Activated CD4-positive, alpha-beta T cell treated with anti-CD3 and anti-CD28 coated beads, Interleukin-2, amount 10 ng/mL, durations not matched to agents 24 days and 14 days (primary cell): ENCODE data around the gene ANKRD37. TPM values are rescaled to one million over a fixed set of nuclear protein-coding genes. Genes with fewer than 3 reads are reported as not detected.

Experiments used
- DNase-seq: peaks from one replicate; pipeline ENCODE4 v3.0.0; 2022
- H3K27ac Mint-ChIP-seq: one replicate; pipeline ENCODE4 v1.8.0; 2022; ENCODE audit warnings: mild to moderate bottlenecking, mixed read lengths
- H3K27me3 Mint-ChIP-seq: one replicate; pipeline ENCODE4 v1.8.0; 2022; ENCODE audit warnings: mixed read lengths
- H3K36me3 Mint-ChIP-seq: one replicate; pipeline ENCODE4 v1.8.0; 2022; ENCODE audit warnings: low read depth, mild to moderate bottlenecking, mixed read lengths
- H3K4me1 Mint-ChIP-seq: one replicate; pipeline ENCODE4 v1.8.0; 2021; ENCODE audit warnings: mixed read lengths
- H3K4me3 Mint-ChIP-seq: one replicate; pipeline ENCODE4 v1.8.0; 2022; ENCODE audit warnings: mild to moderate bottlenecking, moderate library complexity, mixed read lengths
- H3K9me3 Mint-ChIP-seq: one replicate; pipeline ENCODE4 v1.8.0; 2021; ENCODE audit warnings: mixed read lengths
- intact Hi-C: fragments of 100-400 bp; cut with micrococcal nuclease; formaldehyde crosslinking; loops from one replicate; pipeline ENCODE4 v1.15.1; 2023
- total RNA-seq: library from RNA; stranded (reverse); gene quantifications from 2 replicates; pipeline ENCODE4 v1.2.3, GENCODE V29; 2022

Gene ANKRD37
- total RNA-seq, 1 donor from 2014 or later: 16.3 TPM

GRCh38 chr4:185369731-185370130 is 26.9 kb upstream of the ANKRD37 start:
- Mint-ChIP-seq H3K4me1 (no peaks in the 10 kb centered on the region), H3K36me3 (peaks cover 9% of the 10 kb centered on the region), H3K27me3 (no peaks in the 10 kb centered on the region), H3K27ac (no peak overlapping the region), H3K4me3 (no peak overlapping the region), H3K9me3 (no peaks in the 10 kb centered on the region)
- DNase-seq: no peak
- intact Hi-C loops: no loop called here

DNA sequence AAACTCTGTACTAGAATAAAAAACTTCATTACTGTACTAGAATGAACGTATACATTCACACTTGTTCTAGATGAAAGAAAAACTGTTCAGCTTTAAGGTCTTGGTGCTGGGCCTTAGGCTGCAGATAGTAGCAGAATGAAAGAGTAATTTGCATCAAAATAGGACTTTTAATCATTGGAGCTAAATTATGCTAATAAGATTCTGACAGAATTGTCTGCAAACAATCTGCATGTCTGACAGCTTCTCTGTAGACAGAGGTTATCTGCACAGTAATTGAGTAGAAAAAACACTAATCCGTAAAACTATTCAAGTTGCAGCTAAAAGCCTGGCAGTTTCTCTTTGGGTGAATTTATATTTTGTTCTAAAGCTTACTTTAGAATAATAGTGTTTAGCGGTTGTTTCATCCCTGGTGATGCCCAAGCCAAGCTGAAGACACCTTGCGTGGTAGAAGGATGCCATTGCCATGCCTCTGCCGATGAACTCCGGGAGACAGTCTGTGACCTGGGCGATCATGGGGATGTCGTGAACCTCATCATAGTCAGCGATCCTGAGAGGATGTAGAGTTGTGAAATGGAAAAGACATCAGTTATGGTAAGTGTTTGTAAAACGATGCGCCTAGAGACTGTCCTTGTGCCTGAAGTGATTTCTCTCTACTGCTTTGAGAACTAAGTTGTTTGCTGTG is 26.2 kb upstream of the ANKRD37 start:
- Mint-ChIP-seq H3K4me1 (no peaks in the 10 kb centered on the region), H3K27me3 (no peaks in the 10 kb centered on the region), H3K27ac (no peak overlapping the region), H3K4me3 (no peak overlapping the region), H3K9me3 (no peaks in the 10 kb centered on the region), H3K36me3 (peaks cover 9% of the 10 kb centered on the region)
- DNase-seq: no peak
- intact Hi-C loops: no loop called here

- H3K4me3 Mint-ChIP-seq: no peak overlapping the region
- intact Hi-C loops: no loop called here
- no peaks in the 10 kb centered on the region for H3K9me3 Mint-ChIP-seq
- no peak for DNase-seq
- peaks cover 9% of the 10 kb centered on the region for H3K36me3 Mint-ChIP-seq
- H3K27ac Mint-ChIP-seq: no peak overlapping the region
- H3K27me3 Mint-ChIP-seq: no peaks in the 10 kb centered on the region
- H3K4me1 Mint-ChIP-seq: no peaks in the 10 kb centered on the region
Observed at GRCh38 chr4:185371702-185372101, 24.9 kb upstream of the ANKRD37 start.

GRCh38 chr4:185374027-185374426 is 22.6 kb upstream of the ANKRD37 start:
- H3K36me3 Mint-ChIP-seq: peaks cover 9% of the 10 kb centered on the region
- no peaks in the 10 kb centered on the region for H3K4me1 Mint-ChIP-seq
- H3K27me3 Mint-ChIP-seq: no peaks in the 10 kb centered on the region
- H3K4me3 Mint-ChIP-seq: no peak overlapping the region
- no peak for DNase-seq
- no peak overlapping the region for H3K27ac Mint-ChIP-seq
- no peaks in the 10 kb centered on the region for H3K9me3 Mint-ChIP-seq
- intact Hi-C loops: no loop called here

GRCh38 chr4:185374573-185374972 is 22.1 kb upstream of the ANKRD37 start:
- H3K4me1 Mint-ChIP-seq: no peaks in the 10 kb centered on the region

DNA sequence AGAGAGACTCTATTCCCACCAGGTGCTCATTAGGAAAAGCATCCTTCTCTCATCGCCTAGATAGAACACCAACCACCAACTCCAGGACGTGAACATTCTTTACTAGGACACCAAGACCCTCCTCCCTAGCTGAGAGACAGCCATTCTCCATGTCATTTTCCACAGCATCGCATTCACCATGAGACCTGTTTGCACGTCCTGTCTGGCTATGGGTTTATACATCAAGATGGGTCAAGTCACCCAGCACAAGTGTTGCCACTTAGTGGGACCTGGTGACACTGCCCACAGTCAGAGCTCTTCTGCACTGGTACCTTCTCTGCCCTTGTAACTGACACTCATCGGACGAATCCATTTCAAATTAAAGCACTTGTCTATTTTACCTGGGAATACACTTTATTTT is 18.4 kb upstream of the ANKRD37 start:
- Mint-ChIP-seq H3K4me1 (no peaks in the 10 kb centered on the region), H3K9me3 (no peaks in the 10 kb centered on the region), H3K4me3 (no peak overlapping the region), H3K27ac (no peak overlapping the region), H3K27me3 (no peaks in the 10 kb centered on the region), H3K36me3 (peaks cover 5% of the 10 kb centered on the region)
- no peak for DNase-seq
- intact Hi-C loops: no loop called here

More at GRCh38 chr4:185374573-185374972, 22.1 kb upstream of the ANKRD37 start:
- no peaks in the 10 kb centered on the region for H3K27me3 Mint-ChIP-seq
- H3K4me3 Mint-ChIP-seq: no peak overlapping the region
- no peak for DNase-seq
- no peaks in the 10 kb centered on the region for H3K9me3 Mint-ChIP-seq
- intact Hi-C loops: no loop called here
- peaks cover 9% of the 10 kb centered on the region for H3K36me3 Mint-ChIP-seq
- no peak overlapping the region for H3K27ac Mint-ChIP-seq

GRCh38 chr4:185379326-185380295 is 17.0 kb upstream of the ANKRD37 start:
- intact Hi-C loops: no loop called here
- H3K36me3 Mint-ChIP-seq: peaks cover 8% of the 10 kb centered on the region
- no peaks in the 10 kb centered on the region for H3K27me3 Mint-ChIP-seq

DNA sequence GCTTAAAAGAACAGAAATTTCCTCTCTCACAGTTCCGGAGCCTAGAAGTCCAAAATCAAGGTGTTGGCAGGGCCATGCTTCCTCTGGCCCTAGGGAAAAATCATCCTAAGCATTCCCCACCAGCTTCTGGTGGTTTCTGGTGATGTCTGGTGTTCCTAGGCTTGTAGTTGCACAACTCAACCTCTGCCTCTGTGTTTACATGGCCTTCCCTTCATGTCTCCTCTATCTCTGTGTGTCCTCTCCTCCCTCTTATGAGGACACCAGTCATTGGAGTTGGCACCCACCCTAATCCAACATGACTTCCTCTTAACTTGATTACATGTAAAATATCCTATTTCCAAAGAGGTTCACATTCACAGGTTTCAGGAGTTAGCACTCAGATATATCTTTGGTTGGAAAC is 16.3 kb upstream of the ANKRD37 start:
- peaks cover 9% of the 10 kb centered on the region for H3K4me1 Mint-ChIP-seq
- H3K27ac Mint-ChIP-seq: no peak overlapping the region
- DNase-seq: no peak
- intact Hi-C loops: no loop called here
- no peak overlapping the region for H3K4me3 Mint-ChIP-seq
- no peaks in the 10 kb centered on the region for H3K27me3 Mint-ChIP-seq
- H3K9me3 Mint-ChIP-seq: peaks cover 6% of the 10 kb centered on the region
- H3K36me3 Mint-ChIP-seq: peaks cover 8% of the 10 kb centered on the region

More at GRCh38 chr4:185379326-185380295, 17.0 kb upstream of the ANKRD37 start:
- no peak overlapping the region for H3K4me3 Mint-ChIP-seq
- peaks cover 3% of the 10 kb centered on the region for H3K4me1 Mint-ChIP-seq
- peaks cover 6% of the 10 kb centered on the region for H3K9me3 Mint-ChIP-seq
- DNase-seq: no peak
- H3K27ac Mint-ChIP-seq: no peak overlapping the region

GRCh38 chr4:185381288-185382196 is 15.1 kb upstream of the ANKRD37 start:
- peaks cover 6% of the 10 kb centered on the region for H3K9me3 Mint-ChIP-seq
- H3K36me3 Mint-ChIP-seq: peaks cover 8% of the 10 kb centered on the region
- H3K27ac Mint-ChIP-seq: no peak overlapping the region
- no peak for DNase-seq
- no peak overlapping the region for H3K4me3 Mint-ChIP-seq
- H3K27me3 Mint-ChIP-seq: no peaks in the 10 kb centered on the region
- intact Hi-C loops: no loop called here
- peaks cover 15% of the 10 kb centered on the region for H3K4me1 Mint-ChIP-seq

GRCh38 chr4:185382754-185383153 is 13.9 kb upstream of the ANKRD37 start:
- intact Hi-C loops: no loop called here
- Mint-ChIP-seq H3K27me3 (no peaks in the 10 kb centered on the region), H3K27ac (no peak overlapping the region), H3K9me3 (peaks cover 6% of the 10 kb centered on the region), H3K36me3 (peaks cover 6% of the 10 kb centered on the region), H3K4me1 (peaks cover 15% of the 10 kb centered on the region), H3K4me3 (no peak overlapping the region)
- DNase-seq: no peak

DNA sequence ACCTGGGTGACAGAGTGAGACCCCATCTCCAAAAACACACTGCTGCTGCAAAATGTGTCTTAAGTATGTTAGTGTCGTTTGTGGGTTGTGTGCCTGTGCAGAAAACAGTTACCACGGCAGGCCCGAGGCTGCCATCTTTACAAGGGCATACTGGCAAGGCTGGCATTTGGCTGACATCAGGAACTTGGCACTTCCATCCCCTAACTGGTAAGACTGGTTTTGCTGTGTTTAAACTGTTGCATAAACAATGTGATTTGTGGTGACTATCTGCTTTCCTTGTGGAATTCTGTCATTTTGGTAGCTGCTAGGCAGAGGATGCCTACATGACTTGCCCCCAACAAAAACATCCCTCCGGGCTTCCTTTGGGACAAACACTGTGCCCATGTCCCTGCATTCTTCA is 13.2 kb upstream of the ANKRD37 start:
- no peak overlapping the region for H3K27ac Mint-ChIP-seq
- peaks cover 6% of the 10 kb centered on the region for H3K9me3 Mint-ChIP-seq

DNA sequence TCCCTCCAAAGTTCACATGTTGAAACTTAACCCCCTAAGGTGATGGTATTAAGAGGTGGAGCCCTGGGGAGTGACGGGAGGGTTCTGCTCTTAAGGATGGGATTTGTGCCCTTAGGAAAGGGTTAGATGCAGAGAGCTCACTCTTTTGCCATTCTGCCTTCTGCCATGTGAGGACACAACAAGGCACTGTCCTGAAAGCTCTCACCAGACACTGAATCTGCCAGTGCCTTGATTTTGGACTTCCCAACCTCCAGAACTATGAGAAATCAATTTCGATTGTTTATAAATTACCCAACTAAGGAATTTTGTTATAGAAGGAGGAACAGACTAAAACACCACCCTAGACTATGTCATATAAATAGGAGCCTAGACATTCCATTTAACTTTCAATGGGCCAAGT is 12.6 kb upstream of the ANKRD37 start:
- no peaks in the 10 kb centered on the region for H3K27me3 Mint-ChIP-seq
- intact Hi-C loops: no loop called here

More for the DNA sequence above, 13.2 kb upstream of the ANKRD37 start:
- Mint-ChIP-seq H3K4me3 (no peak overlapping the region), H3K4me1 (peaks cover 15% of the 10 kb centered on the region), H3K36me3 (peaks cover 6% of the 10 kb centered on the region), H3K27me3 (no peaks in the 10 kb centered on the region)
- intact Hi-C loops: no loop called here
- no peak for DNase-seq

DNA sequence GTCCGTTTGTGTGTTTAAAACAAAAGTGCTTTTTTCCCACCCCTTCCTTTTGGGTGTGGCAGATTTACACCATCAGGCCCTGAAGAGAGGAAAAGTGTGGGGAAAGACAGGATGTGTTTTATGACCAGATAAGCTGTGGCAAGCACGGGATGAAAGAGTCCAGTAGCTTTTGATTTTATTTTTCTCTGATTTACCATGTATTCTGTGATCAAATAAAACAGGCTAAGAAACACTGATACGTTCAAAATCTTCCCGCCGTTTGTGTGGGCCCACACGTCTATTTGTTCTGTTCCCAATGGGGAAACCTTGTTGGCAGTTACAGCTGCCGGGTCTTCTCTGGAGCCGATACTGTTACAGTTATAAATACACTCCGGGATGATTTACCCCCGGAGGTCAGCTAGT is 11.7 kb upstream of the ANKRD37 start:
- Mint-ChIP-seq H3K4me3 (peak overlapping the region; percentile 58), H3K9me3 (peaks cover 6% of the 10 kb centered on the region), H3K27me3 (no peaks in the 10 kb centered on the region), H3K36me3 (peaks cover 8% of the 10 kb centered on the region), H3K27ac (no peak overlapping the region), H3K4me1 (peaks cover 15% of the 10 kb centered on the region)
- intact Hi-C loops: no loop called here
- DNase-seq: no peak

More for the DNA sequence above, 12.6 kb upstream of the ANKRD37 start:
- H3K4me1 Mint-ChIP-seq: peaks cover 15% of the 10 kb centered on the region
- no peak overlapping the region for H3K4me3 Mint-ChIP-seq
- DNase-seq: no peak
- H3K9me3 Mint-ChIP-seq: peaks cover 6% of the 10 kb centered on the region
- peaks cover 6% of the 10 kb centered on the region for H3K36me3 Mint-ChIP-seq
- no peak overlapping the region for H3K27ac Mint-ChIP-seq
